Gastrocnemius medialis (tissue), 4 donors: ENCODE data around the gene PRDM5.

ENCODE experiments used
- POLR2A ChIP-seq, 2 donors: fragments of 450-650 bp; IDR thresholded peaks; one replicate each; pipeline ENCODE4 v1.6.1; 2017; ENCODE audit warnings: antibody characterized with exemption in 2 of 2, mild to moderate bottlenecking in 2 of 2, moderate library complexity in 2 of 2
- TF ChIP-seq, protein P1 (sequence below), 5 experiments: fragments of 450-650 bp in 3 of 5; fragments of 200-600 bp in 2 of 5; sonication (generic) in 2 of 5; IDR thresholded peaks in 4 of 5; conservative IDR thresholded peaks in 1 of 5; 1 replicate in 4 of 5; 2 replicates in 1 of 5; pipeline ENCODE4 v1.5.1; 2016 to 2019; ENCODE audit warnings: antibody characterized with exemption in 5 of 5, mild to moderate bottlenecking in 3 of 5, moderate library complexity in 3 of 5

DNA sequence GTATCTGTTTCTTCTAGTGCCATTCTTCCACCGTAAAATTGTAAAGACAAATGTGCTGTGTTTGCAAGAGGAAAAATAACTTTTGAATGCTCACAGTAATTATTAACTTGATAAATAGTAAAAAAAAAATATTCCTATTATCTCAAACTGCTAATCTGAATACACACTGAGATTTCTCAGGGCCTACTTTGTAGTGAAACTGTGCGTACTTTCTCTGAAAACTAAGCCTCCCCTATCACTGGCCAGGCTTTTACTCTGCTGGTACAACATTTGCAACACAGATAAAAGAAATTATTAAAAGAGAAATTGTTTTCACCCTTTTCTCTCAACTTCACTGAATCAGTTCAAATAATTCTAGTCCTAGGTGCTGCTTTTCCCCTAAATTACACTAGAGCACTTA, 137.3 kb downstream of the PRDM5 start:
- TF ChIP-seq, protein P1, sequence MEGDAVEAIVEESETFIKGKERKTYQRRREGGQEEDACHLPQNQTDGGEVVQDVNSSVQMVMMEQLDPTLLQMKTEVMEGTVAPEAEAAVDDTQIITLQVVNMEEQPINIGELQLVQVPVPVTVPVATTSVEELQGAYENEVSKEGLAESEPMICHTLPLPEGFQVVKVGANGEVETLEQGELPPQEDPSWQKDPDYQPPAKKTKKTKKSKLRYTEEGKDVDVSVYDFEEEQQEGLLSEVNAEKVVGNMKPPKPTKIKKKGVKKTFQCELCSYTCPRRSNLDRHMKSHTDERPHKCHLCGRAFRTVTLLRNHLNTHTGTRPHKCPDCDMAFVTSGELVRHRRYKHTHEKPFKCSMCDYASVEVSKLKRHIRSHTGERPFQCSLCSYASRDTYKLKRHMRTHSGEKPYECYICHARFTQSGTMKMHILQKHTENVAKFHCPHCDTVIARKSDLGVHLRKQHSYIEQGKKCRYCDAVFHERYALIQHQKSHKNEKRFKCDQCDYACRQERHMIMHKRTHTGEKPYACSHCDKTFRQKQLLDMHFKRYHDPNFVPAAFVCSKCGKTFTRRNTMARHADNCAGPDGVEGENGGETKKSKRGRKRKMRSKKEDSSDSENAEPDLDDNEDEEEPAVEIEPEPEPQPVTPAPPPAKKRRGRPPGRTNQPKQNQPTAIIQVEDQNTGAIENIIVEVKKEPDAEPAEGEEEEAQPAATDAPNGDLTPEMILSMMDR (IDR thresholded peaks at IDR 0.05 in 4 of 5, conservative IDR thresholded peaks at IDR 0.05 in 1 of 5): no peak
- TF ChIP-seq POLR2A (IDR thresholded peaks at IDR 0.05): no peak
